ENCODE measurements around the gene PDIA4.

DNA sequence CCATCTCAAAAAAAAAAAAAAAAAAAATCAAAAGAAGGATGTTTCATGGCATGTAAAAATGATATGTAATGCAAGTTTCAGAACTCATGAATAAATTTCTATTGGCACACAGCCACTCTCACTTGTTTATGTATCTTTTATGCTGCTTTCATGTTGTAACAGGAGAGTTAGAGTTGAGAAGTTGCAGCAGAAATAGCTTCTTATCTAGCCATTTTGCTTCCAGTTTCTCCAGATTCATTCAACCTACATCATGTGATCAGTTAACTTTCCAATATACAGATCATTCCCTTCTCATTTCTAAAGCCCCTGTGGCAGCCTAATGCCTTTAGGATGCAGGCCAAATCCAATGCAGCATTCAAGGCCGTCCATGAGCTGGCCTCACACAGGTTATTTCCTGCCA is 31.9 kb upstream of the PDIA4 start:
- TF ChIP-seq CTCF (IDR thresholded peaks at IDR 0.05; ENCODE audit: insufficient read depth, low read depth, low read length): no peak
- no peak for TF ChIP-seq EZH2 (IDR thresholded peaks at IDR 0.05; ENCODE audit: insufficient read depth, low read length)
